ENCODE measurements around the gene CSMD2.

Gene CSMD2

DNA sequence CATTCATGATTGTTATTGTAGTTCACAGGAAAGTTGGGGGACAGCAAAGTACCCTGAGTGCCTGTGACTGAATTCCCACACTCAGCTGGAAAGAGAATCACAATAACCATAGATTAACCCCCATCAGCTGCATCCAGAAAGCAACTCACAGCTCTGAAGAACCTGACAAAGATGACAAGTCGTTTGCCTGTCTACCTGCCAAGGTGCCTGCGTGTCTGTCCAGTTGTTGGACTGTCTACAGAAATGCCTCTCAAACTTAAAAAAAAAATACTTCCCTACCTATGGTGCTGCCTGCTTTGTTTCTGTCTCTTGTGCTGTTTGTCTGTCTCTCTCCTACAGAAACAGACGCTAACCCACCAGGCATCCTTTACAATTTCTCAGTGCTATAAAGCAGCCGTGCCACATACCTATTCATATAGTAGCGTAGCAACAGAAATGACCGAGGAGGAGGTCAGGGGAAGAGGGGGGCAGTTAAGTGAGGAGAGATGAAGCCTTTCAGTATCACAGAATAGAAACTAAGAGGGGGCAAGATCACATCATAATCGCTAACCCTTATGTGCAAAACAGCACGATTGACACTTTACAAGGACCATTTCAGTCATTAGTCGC is 455.8 kb downstream of the CSMD2 start:
- DNase-seq = no peak

DNA sequence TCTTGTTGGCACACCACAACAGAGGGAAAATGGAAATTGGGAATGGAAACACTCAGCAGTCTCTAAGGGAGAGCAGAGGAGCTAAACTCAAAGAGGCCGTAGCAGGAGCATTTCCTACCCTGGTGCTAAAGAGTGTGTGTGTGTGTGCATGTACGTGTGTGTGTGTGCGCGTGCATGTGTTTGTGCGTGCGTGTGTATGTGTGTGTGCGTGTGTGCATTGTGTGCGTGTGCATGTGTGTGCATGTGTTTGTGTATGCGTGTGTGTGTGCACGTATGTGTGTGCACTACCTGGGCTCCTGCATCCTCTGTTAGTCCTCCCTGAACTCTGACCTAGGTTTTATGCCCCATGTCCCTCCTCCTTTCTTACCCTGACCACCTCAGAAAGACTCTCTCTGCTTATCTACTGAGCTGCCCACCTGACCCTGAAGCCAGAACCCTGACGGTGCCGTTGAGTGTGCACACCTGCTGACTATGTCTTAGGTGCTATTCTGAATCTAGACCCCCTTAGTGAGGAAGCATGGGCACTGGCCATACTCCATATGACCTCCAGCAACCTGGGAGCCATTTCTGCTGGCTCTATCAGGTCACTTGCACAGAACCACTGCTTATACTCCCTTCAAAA is 458.3 kb downstream of the CSMD2 start:
- no peak for DNase-seq

DNA sequence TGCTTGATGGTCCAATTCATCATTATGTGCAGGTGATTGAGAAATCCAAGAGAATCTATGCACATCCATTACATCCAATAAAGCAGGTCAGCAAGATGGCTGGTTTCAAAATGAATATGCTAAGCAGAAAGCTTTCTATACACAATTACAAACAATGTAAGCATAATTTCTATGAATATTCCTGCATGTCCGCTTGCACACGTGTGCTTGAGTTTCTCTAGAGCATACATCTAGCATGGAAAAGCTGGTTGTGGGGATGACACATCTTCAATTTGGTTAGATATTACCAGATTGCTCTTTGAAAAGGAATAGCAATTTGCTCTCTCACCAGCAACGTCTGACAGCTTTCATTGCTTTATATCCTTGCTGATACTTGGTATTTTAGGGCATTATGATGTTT is 461.6 kb downstream of the CSMD2 start:
- no peak for DNase-seq

DNA sequence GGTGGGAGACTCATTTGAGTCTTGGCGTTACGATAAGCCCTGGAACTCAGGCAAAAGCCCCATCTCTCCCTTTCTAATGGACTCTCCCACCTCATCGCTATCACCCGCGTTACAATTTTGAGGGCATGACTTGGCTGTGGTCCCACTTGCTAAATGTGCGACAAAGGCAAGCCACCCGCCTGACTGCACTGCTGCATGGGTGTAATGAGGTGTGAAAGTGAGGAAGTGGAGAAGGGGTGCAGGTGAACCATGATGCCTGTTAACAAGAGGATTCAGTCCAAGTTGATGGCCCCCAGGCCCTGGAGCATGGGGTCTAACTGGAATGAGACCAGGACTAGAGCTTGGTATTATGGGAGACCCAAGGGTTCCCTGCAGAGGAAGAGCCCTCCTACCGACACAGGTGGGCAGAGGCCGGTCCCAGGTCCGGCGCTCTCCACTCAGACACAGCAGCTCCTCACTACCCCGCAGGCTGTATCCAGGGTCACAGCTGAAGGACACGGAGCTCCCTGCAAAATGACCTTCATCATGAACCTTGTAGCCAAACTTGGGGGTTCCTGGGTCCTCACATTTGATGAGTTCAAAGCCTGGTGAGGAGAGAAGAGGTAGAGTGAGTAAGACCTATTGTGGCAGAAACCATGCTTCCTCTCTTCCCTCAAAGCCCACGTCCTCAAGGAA is 466.5 kb downstream of the CSMD2 start:
- no peak for DNase-seq

DNA sequence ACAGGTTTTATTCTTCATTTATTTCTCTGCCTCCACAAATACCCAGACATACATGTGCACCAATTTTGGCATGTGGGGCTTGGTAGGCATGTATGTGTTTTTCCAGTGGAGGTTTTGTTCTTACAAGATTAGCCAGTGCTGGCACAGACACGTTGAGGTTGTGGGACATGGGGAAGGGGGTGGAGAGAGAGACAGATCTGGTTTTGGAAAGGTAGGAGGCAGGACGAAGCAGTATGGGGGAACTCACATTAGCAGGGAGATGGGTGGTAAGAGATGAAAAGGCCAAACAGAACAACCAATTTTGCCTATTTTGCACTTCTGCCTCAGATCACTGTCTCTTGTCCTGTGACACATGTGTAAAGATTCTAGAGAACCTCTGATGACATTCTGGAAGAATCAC is 467.2 kb downstream of the CSMD2 start:
- no peak for DNase-seq

DNA sequence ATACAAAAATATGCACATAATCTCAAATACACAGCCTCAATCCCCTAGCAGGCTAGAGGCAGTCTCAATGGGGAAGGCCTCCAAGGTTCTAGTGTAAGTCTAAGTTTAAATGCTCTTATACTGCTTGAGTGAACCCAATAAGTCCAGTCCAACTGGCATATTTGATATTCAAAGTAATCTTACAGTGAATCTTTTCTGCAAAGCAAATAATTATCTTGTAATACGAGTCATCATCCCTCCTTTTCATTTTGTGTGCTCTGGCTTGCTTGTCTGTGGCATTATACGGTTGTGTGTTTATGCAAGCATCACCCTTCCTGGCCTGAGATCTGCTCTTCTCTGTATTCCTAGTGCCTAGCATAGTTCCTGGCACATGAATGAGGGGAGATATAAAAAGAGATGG is 468.1 kb downstream of the CSMD2 start:
- DNase-seq = no peak

DNA sequence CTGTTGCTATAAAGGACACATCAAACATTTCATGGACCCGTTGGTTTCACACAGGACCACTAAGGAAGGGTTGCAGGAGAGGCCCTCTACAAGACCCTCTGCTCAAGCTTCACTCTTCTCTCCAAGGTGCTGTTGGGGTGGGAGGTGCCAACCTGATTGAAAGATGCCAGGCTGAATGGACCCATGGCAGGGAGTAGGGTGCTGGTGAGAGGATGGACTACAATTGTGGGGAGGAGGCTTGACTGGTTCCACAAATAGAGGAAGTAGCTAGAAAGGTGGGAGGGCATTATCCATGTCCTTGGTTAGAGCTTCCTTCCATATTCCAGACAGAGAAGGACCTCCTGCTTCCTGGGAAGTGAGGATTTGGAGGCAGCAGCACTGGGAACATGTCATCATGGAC is 468.7 kb downstream of the CSMD2 start:
- DNase-seq = no peak

DNA sequence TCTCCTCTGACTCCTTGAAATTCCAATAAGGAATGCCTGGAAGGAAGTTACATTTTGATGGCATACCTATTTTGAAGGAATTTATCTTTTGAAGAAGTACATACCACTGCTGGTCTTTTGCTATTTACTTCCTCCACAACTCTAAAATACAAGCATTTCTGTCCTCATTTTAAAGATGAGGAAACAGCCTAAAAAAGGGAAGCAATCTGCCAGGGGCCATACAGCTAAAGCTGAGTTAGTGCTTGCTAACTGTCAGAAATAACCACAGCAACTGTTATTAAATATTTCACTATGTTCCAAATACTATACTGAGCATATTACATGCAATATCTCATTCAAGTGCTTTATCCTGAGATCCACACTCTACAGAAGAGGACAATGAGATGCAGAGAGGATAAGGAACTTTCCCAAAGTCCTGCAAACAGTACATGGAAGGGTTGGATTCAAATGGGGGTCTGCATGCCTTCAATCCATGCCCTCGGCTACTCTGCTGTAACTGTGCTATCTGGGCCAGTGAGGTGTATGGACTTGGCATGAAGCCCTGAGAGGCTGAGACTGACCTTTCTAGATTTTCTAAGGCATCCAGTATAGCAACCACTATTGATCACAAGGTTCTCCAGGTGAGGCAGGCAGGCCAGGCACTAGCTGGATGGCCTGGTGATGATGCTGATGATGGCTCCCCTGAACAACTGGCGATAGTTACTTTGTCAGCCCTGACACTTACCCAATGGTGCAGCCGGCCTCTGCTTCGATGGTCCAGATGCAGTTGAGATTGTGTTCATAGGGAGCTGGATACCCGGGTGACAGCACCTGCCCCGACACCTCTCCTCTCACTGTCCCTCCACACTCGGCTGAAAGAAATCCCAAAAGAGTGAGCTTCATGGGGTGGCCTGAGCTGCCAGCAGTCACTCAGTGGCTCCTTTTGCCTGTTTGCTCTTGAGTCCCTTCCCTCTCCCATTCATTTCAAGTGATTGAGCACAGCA is 472.5 kb downstream of the CSMD2 start:
- no peak for DNase-seq

DNA sequence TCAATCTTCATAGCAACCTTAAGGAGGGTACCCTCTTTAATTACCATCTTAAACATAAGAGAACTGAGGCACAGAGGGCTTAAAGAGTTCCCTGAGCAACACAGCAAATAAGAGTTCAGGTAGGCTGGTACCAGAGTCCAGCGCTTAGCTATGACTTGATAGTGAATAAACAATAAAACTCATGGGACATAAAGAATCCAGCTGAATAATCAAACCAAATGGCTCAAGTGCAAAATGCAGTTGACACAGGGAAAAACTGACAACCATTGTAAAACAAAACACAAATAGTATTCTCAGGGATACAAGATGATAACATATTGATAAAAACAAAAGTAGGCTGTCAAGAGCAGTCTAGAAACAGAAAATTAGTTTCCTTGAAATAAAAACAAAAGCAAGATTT is 478.0 kb downstream of the CSMD2 start:
- no peak for DNase-seq

DNA sequence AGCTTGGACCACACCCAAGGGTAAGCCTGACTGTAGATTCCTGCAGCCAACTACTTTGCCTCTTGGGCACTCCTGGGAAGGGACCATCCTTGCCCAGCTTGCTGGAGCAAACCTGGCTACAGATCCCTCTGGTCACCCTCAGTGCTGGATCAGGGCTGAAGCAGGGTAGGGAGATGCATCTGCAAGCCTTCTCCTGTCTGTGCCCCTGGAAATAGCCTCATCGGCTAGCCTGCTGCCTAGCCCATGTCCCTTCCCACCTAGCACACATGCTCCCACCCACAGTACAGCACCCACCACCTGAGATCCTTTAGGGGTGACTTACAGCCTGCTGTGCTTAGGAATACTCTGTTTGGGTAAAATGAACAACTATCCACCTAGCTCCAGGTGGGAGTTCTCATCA is 478.5 kb downstream of the CSMD2 start:
- no peak for DNase-seq

DNA sequence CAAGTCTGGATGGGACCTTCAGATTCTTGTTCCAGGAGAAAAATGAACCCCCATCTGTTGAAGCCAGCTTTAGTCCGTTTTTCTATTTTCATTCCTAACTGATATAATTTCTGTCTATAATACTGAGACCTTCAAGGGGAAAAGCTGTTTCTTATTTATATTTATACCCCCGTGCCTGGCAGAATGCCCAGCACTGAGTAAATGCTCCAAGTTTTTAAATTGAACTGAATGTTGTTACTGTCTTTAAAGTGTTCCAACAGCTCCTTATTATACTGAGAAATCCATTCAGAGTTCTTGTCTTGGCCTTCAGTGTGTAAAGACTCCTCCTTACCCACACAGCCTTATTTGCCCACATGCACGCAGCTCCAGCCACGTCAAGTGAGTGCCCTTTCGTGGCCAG is 479.8 kb downstream of the CSMD2 start:
- DNase-seq = no peak

DNA sequence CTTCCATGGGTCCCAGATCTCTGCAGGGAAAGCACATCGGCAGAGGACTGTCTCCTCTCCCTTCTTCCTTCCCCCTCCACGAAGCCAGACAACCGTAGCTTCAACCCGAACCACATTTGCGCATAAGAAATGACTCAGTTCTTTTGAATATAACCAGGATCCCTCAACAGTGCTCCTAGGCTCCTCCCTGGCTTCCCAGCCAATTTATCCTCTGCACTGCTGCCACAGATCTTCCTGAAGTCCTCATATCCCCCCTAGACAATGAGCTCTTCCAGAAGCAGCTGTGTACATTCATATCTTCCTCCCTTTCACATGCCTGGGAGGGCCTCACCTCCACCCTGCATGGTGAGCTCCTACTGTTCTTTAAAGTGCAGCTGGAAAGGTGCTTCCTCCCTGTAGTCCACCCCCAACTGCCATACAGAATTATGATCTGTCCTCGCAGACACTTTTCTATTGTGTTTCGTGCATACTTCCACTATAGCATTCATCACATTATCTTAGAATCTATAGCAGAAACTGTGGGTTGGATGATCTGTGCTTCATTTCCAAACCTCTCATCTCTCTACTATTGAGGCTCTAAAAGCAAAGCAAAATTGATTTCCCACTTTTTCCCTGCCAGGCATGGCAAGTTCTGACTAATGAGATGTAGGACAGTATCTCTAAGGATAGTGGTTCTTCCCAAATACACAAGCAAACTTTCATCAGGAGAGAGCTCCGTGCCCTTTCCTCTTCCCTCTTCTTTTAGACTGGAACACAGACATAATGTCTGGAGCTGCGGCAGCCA is 480.4 kb downstream of the CSMD2 start:
- DNase-seq = no peak

DNA sequence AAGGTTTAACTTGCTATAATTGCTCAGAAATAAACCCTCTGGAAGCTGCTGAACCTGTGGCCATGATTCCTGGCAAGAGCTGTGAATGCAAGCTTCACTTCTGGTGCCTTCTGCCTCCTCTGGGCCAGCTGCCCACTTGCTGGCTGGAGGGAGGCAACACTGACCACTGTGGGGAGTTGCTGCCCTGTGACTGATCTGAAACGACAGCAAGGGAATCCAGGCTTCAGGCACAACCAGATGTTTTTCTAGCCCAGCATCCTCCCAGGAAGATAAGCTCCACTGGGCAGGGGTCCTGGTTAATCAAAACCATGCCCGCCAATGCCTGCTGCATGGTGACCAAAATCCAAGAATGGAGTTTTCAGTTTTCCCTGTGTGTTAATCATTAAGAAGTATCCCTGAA is 481.1 kb downstream of the CSMD2 start:
- DNase-seq = no peak

DNA sequence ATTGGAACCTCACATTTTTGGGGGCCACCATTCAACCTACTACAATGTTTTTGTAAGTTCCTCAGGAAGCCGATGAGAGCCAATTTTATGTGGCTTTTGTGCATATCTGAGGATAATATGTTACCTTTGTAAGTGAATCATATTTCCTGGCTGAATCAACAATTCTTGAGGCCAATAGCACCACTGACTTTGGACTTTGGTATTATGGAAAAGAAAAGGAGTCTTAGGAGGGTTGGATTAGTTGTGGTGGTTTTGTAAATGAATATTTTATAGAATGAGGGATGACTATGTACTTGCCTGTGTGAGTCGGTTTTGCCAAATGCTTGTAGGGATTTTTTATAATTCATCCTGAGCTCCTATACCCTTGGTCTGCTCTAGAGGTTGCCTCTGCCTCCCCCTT is 482.7 kb downstream of the CSMD2 start:
- no peak for DNase-seq

DNA sequence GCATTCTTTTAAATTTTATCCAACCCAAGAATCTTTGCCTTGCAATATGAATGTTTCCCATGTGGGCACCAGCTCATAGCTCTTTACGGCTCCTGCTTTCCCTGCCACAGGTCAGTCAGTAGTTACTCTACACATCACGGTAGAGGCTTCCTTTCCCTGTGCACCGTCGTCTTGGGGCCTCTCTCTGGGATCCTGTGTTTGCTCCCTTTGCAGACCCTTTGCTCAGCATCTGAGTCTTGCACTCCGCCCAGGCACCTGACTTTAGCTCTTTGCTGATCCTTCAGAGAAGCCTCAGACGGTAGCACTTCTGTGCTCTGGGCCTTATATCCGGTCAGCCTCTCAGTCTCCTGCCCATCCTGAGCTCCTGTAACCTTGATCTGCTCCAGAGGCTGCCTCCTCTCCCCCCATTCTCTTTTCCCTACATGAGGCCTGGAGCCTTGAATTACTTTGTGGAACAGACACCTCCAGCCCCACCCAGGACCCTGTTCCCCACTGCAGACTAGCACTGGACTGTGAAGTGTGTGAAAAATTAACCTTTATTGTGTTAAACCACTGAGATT is 484.7 kb downstream of the CSMD2 start:
- no peak for DNase-seq

DNA sequence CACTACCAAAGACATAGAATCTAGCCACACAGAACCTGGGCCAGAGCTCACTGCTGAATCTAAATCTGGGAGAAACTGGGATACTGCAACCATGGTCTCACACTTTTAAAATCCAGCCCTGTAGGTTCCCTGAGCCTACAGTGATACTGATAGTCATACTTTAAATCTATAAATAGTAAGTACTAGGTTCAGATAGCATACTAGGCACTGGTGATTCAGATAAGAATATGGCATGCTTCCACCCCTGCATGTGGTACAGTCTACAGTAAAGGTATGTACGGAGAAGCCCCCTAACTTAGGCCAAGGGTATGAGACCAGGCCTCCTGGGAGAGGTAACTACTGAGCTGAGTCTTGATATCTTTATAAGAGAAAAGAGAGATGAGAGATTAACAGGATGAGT is 494.5 kb downstream of the CSMD2 start:
- no peak for DNase-seq

DNA sequence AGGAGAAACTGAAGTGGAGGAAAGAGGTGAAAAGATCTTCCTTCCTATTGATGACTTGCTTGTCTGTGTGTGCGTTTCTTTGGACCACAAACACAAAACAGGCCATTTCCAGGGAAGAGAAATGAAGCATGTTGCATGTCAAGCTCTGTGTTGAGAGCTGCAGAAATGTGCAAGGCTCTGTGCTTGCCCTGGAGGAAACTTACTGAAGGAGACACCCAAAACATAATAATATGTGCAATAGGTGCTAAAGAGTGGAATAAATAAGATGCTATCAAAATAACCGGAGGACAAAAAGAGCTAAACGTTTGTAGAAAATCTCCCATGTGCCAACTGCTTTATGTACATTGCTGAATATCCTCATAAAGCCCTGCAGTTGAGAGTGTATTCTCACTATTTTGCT is 496.3 kb downstream of the CSMD2 start:
- DNase-seq = no peak

DNA sequence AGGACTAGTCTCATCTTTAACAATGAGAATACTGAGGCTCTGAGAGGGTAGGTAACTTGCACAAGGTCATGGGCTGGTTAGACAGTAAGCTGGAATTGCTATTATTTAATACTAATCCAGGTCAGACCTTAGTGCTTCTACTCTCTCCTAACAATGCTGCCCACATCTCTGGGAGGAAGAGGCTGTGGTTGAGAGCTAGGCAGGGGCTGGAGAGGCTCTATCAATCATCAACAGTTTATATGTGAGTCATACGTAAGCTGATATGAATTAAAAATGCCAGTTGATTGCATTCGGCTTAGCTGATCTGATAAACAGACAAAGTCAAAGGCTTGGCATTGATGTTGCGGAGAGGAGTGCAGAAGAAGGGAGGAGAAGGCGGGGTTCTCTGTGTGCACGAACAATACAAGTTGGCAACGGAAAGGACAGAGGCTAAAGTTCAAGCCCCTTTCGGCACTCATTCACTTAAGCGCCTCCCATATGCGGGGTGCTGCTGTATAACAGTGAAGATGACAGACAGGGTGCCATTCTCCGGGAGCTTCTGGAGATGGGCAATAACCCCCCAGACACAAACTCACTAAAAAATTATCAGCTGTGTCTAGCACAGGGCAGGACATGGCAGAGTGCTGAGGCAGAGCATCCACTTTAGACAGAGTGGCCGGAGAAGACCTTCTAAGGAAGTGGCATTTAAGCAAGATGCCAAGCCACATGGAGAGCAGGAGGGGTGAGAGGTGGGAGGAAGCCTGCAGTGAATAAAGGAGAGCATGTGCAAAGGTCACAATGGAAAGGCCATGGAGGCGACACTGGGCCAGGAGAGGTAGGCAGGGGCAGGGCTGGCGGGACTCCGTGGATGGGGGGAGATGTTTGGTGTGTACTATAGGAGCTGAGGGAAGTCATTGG is 497.4 kb downstream of the CSMD2 start:
- DNase-seq = no peak

DNA sequence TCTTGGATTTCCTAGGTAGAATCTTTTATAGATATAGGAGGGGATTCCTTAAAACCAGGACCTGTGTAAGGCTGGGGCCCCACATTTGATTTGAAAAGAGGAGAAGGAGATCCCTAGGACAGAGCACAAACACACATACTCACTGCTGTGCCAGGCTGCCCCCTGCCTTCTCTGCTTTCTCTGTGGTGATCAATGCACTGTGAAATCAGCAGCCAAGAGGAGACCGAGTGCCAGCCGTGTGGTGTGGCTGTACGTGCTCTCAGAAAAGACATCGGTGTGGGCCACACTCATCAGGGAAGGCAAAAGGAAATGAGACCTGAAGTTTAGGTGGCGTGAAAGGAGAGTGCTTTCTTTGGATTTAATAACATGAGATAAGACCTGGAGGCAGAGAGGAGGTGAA is 498.4 kb downstream of the CSMD2 start:
- no peak for DNase-seq

DNA sequence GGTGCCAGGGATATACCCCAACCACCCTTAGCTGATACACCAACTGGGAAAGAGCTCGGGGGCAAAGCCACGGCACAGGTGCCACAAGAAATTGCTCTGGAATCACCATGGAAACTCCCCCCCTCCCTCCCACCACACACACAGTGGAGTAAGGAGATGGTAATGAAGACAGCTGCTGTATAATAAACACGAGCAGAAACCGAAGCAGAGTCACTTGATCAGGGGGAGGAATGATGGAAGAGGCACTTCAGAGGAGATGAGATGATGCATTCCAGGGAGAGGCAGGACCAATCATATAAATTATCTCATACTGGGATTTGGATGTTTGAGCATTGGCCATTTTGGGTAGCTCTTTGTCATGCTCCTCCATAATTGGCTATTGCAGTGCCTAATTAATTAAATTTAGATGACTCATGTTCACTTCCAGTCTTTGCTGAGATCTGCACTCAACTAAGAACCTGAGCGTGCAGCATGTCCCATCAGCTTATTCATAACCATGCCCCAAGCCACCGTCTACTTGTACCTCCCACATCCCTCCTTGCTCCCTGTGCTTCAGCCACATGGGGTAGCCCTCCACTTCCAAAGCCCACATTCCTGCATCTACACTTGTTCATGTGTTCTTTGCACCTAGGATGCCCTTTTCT is 503.1 kb downstream of the CSMD2 start:
- no peak for DNase-seq

DNA sequence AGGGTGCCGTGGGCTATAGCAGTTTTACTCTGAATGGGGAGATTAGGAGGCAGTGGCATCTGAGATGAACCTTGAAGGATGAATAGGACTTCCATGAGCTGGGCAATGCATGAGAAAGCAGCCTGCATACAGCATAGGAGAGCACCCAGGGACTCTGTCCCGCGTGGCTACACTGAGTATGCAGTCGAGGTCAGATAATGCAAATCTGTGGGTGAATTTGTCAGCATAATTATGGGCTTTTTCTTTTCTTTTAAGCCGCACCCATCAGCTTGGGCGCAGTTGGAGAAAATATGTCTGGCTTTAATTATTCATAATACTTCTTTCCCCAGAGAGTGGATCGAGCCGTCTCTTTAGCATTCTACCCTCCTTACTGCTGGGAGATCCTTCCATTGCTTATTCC is 504.1 kb downstream of the CSMD2 start:
- DNase-seq = no peak
